GM21723 (cell line): ENCODE data around the gene NDUFS8.

ENCODE experiments used
- ATAC-seq: cut with Tn5 transposase; IDR thresholded peaks from one replicate; pipeline ENCODE4 v1.9.1; 2021; ENCODE audit warnings: mild to moderate bottlenecking, moderate library complexity; ENCODE audit not compliant: unreplicated experiment

NDUFS8 gene

GRCh38 chr11:68047437-68048290 is 17.2 kb downstream of the NDUFS8 start:
- no peak for ATAC-seq

DNA sequence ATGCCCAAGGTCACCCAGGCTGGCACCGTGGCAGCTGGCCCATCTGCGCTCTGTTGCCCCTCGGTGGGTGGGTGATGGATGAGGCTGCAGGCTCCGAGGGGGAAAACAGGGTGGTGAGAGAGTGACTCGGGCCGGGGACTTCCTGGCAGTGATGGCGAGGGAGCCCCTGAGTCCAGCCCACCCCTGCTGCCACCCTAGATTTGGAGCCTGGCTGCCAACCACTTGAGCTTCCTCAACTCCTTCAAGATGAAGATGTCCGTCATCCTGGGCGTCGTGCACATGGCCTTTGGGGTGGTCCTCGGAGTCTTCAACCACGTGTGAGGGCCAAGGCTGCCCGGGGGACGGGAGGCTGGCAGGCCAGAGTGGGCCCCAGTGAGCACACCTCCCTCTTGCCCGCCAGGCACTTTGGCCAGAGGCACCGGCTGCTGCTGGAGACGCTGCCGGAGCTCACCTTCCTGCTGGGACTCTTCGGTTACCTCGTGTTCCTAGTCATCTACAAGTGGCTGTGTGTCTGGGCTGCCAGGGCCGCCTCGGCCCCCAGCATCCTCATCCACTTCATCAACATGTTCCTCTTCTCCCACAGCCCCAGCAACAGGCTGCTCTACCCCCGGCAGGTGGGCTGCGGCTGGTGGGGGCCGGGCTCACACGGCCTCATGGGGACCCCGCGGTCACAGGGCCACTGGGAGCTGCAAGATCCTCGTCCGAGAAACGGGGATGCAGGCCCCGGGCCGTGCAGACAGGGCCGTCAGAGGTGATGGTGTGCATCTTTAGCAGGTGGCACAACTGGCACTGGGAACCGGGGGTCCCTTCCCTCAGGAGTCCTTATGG is 18.4 kb downstream of the NDUFS8 start:
- no peak for ATAC-seq

GRCh38 chr11:68049509-68050370 is 19.3 kb downstream of the NDUFS8 start:
- no peak for ATAC-seq

GRCh38 chr11:68050371-68050841 is 19.9 kb downstream of the NDUFS8 start:
- no peak for ATAC-seq

GRCh38 chr11:68051191-68052136 is 21.0 kb downstream of the NDUFS8 start:
- ATAC-seq = no peak

DNA sequence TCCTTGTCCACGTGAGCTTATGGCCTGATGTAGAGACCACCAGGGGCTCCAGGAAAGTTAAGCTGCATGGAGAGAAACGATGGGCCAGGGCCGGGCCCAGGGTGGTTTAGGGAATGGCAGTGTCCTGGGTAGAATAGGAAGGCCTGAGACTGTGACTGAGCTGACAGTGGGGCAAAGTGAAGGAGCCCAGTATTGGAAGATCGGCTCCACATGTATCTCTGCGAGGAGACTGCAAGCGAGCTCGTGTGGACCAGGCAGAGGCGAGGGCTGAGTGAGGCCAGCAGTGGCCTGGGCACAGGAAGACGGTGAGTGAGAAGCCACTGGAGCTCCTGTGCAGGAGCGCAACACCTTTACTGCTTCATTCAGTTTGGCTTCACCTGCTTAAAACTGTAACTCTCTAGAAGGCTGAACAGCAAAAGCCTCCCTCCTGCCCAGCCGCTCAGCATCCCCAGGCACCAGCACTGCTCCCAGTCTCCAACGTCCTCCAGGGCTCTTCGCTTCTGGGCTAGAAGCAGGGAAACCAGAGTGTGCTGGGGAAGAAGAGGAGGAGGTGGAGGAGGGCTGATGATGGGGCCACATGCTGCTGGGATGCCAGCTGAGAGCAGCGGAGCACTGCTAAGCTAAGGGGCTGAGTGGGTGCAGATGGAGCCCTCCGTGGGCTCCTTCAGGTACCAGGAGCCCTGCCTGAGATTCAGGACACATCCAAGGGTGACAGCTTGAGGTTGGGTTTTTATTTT is 21.8 kb downstream of the NDUFS8 start:
- ATAC-seq = no peak

DNA sequence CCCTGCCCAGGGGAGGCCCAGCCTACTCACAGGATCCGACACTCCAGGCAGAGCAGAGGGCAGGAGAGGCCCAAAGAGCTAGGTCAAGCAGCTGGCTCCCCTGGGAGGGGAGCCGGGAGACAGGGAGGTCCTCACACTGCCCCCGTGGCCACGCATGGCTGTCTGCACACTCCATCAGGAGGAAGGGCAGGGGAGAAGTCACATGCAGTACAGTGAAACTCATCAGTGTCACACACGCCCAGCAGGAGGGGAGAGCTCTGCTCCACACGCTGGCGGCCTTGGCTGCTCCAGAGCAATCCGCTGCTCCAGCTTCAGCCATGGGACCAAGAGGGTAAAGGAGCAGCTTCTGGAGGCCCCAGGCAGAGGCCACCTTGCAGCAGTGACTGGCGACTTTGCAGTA is 22.6 kb downstream of the NDUFS8 start:
- ATAC-seq = no peak

DNA sequence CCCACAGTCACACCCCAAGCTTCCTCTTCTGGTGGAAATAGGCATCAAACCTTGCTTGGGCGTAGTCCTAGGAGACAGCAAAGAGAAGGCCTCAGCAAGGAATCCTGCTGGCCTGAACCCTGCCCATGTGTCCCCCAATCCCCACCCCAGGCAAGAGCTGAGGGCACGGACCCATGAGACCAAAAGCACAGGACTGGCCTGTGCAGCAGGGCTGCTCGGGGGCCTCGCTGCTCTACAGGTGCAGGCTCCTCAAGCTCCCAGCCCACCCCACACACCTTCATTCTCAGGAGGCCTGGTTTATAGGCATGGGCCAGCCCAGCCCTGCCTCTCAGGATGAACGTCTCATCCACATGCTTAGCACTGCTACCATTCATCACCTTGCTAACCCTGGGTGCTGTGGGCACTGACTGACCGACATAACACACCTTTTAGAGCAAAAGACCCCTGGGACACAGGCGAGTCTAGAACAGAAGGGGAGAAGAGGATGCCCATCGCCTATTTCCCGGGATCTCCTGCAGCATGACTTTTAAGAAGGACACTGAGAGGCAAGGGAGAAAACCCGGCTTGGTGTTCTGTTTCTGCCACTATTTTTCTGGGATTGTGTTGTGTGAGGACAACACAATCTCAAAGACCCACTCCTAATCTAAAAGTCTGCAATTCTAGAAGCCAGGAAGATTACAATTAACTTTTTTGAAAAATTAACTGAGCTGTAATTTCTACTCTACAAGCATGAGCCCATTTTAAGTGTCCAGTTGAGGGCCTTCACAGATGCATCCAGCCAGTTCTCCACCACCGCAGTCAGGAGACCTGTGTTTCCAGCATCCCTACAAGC is 23.7 kb downstream of the NDUFS8 start:
- no peak for ATAC-seq

DNA sequence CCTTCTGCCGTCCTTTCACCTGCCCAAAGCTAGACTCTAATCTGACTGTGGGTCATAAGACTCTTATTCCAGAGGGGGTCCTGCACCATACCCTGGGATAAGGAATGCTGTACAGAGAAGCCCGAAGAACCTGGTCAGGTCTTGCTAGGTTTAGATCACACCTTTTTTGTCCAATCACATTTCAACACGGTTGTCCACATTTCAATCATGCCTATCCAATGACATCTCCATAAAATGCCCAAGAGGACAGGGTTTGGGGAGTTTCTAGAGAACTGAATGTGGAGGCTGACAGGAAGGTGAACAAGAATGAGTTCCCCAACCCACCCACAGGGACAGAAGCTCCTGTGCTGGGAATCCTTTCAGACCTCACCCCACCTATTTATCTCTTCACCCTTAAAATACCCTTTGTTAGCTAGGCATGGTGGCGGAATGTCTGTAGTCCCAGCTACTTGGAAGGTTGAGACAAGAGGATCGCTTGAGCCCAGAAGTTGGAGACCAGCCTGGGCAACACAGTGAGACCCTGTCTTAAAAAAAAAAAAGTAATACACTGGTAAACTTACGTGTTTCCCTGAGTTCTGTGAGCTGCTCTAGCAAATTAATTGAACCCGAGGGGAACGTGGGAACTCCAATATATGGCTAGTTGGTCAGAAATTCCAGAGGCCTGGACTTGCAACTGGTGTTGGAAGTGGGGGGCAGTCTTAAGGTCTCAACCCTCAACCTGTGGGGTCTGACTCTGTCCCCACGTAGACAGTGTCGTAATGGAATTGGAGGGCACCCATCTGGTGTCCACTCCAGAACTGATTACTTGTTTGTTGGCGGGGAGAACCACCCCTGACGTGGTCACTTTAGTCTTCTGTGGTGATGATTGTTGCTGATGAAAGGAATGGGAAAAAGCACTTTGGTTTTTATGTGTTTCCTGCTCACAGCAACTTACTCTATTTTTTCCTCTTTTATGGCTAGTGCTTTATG is 26.1 kb downstream of the NDUFS8 start:
- no peak for ATAC-seq

- no peak for ATAC-seq
Observed at GRCh38 chr11:68057807-68058206, 27.3 kb downstream of the NDUFS8 start.

- no peak for ATAC-seq
Observed at GRCh38 chr11:68061508-68061907, 31.0 kb downstream of the NDUFS8 start.

DNA sequence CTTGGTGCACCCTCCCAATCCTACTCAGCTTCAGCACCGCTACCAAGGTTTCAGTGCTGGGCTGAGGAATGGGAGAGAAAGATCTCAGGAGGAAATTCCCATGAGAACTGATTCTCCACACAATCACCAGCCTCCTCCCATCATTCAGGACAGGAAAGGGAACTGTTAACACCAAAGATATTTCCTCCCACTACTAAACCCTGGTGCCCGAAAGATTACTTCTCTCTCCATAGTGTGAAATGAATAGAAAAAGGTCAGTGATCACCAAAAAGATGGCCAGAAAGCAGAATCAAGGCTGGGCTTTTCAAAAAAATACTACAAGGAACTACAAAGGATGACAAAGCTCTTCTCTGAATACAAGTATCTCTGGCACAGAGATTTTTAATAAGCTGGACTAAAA is 34.4 kb downstream of the NDUFS8 start:
- no peak for ATAC-seq

DNA sequence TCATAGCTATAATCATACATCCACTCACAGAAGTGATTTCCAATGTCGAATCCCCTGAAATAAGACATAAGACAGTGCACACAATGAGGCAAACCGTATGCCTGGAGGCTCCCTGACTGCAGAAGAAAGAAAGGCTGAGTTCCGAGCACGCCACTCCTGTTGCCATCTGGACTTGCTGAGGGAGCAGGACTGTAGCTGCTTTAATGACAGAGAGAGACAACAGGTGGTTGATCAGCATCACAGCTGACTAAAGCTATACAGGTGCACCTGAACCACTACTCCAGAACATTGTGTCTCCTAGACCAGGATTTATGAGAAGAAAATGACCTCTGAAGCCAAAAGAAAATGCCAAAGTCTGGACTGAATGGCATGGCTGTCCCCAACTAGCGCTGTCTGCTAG is 35.4 kb downstream of the NDUFS8 start:
- ATAC-seq = no peak

DNA sequence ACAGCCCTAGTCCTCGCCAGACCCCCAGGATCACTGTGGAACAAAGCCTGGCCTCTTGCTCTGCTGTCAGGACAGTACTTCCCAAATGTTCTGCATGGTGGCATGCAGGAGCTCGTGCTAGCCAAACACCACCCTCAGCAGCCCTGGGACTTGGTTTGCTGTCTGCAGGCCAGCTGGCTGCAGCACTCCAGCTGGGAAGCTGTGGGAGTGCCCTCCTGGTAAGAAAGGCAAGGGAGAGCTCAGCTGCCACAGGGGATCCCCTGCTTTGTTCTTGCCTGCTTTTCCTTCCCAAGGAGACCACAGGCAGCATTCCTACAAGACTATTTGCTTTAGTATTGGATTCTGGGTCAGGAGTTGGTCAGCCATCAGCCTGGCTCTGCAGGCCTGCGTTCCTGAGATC is 36.3 kb downstream of the NDUFS8 start:
- no peak for ATAC-seq

GRCh38 chr11:68067991-68068390 is 37.5 kb downstream of the NDUFS8 start:
- ATAC-seq = no peak

- ATAC-seq = no peak
Observed at GRCh38 chr11:68071281-68072048, 41.0 kb downstream of the NDUFS8 start.
